Neuronal stem cell (in vitro differentiated cells): ENCODE results near the gene GLOD4.

Source experiments
- DNase-seq: peaks from one replicate; pipeline ENCODE4 v3.0.0-alpha.2; 2013; ENCODE audit warnings: low spot score
- H2AFZ ChIP-seq: one replicate; pipeline ENCODE4 v1.6.1; 2013; ENCODE audit warnings: mild to moderate bottlenecking, low read length, inconsistent platforms
- H2AK5ac ChIP-seq: 2 replicates; pipeline ENCODE4 v1.6.1; 2013; ENCODE audit warnings: low read depth, mild to moderate bottlenecking, inconsistent platforms, low read length, moderate library complexity, mixed read lengths
- H2BK120ac ChIP-seq: 2 replicates; pipeline ENCODE4 v1.6.1; 2013; ENCODE audit warnings: low read depth, mild to moderate bottlenecking, inconsistent platforms, low read length, moderate library complexity, mixed read lengths
- H2BK12ac ChIP-seq: one replicate; pipeline ENCODE4 v1.6.1; 2013; ENCODE audit warnings: low read length, inconsistent platforms
- H2BK15ac ChIP-seq: 2 replicates; pipeline ENCODE4 v1.6.1; 2013; ENCODE audit warnings: mild to moderate bottlenecking, low read length, inconsistent platforms, mixed read lengths
- H2BK5ac ChIP-seq: one replicate; pipeline ENCODE4 v1.6.1; 2013; ENCODE audit warnings: inconsistent platforms, mild to moderate bottlenecking, low read length, moderate library complexity
- H3K14ac ChIP-seq: one replicate; pipeline ENCODE4 v1.6.1; 2013; ENCODE audit warnings: low read length, inconsistent platforms
- H3K18ac ChIP-seq: 2 replicates; pipeline ENCODE4 v1.6.1; 2013; ENCODE audit warnings: low read length, inconsistent platforms
- H3K23ac ChIP-seq: 2 replicates; pipeline ENCODE4 v1.6.1; 2013; ENCODE audit warnings: low read depth, mild to moderate bottlenecking, mixed read lengths, low read length, inconsistent platforms; ENCODE audit not compliant: poor library complexity
- H3K27ac ChIP-seq: replicated peaks from 3 replicates; pipeline ENCODE4 v1.5.1; 2013; ENCODE audit warnings: low read length, inconsistent platforms
- H3K27me3 ChIP-seq, 3 experiments: 2 replicates each; pipeline ENCODE4 v1.6.1; 2013; ENCODE audit warnings: low read length in 3 of 3, mild to moderate bottlenecking in 2 of 3, inconsistent platforms in 1 of 3, low read depth in 1 of 3, mixed read lengths in 1 of 3, moderate library complexity in 1 of 3; ENCODE audit not compliant: control insufficient read depth in 3 of 3, insufficient read depth in 3 of 3
- H3K36me3 ChIP-seq, 2 donors: replicated peaks in 1 of 2; 2 replicates each; pipeline ENCODE4 v1.6.1; 2013; ENCODE audit warnings: low read length in 2 of 2; ENCODE audit not compliant: control insufficient read depth in 2 of 2, insufficient read depth in 2 of 2
- H3K4ac ChIP-seq: 2 replicates; pipeline ENCODE4 v1.6.1; 2013; ENCODE audit warnings: inconsistent platforms, mild to moderate bottlenecking, low read length, moderate library complexity
- H3K4me1 ChIP-seq, 2 donors: 1 replicate in 1 of 2; 2 replicates in 1 of 2; pipeline ENCODE4 v1.6.1; 2013; ENCODE audit warnings: low read length in 2 of 2, low read depth in 1 of 2; ENCODE audit not compliant: control insufficient read depth in 2 of 2, insufficient read depth in 1 of 2
- H3K4me2 ChIP-seq: one replicate; pipeline ENCODE4 v1.6.1; 2013; ENCODE audit warnings: mild to moderate bottlenecking, low read length, inconsistent platforms; ENCODE audit not compliant: insufficient read depth, poor library complexity, severe bottlenecking
- H3K4me3 ChIP-seq, 2 donors: 2 replicates each; pipeline ENCODE4 v1.5.1; 2013; ENCODE audit warnings: low read length in 2 of 2, mild to moderate bottlenecking in 2 of 2, inconsistent platforms in 1 of 2, moderate library complexity in 1 of 2
- H3K79me1 ChIP-seq: one replicate; pipeline ENCODE4 v1.6.1; 2013; ENCODE audit warnings: low read depth, mild to moderate bottlenecking, inconsistent platforms, low read length, moderate library complexity
- H3K9ac ChIP-seq: one replicate; pipeline ENCODE4 v1.6.1; 2013; ENCODE audit warnings: mild to moderate bottlenecking, low read depth, low read length, inconsistent platforms; ENCODE audit not compliant: poor library complexity
- H3K9me3 ChIP-seq, 2 donors: replicated peaks in 1 of 2; 2 replicates each; pipeline versions ENCODE3 to v1.6.1; 2013; ENCODE audit warnings: low read length in 2 of 2, mild to moderate bottlenecking in 2 of 2, inconsistent platforms in 1 of 2, low read depth in 1 of 2, mixed read lengths in 1 of 2, moderate library complexity in 1 of 2; ENCODE audit not compliant: control insufficient read depth in 2 of 2, insufficient read depth in 1 of 2
- H4K8ac ChIP-seq: one replicate; pipeline ENCODE4 v1.6.1; 2013; ENCODE audit warnings: low read depth, mild to moderate bottlenecking, inconsistent platforms, low read length, moderate library complexity
- H4K91ac ChIP-seq: one replicate; pipeline ENCODE4 v1.6.1; 2013; ENCODE audit warnings: low read length, low read depth, mild to moderate bottlenecking, inconsistent platforms; ENCODE audit not compliant: poor library complexity
- WGBS, 2 donors: extraction: QIAGEN DNeasy Blood & Tissue Kit; methylation state at CpG; one replicate each; pipeline ENCODE4 v1.1.7; 2013; ENCODE audit warnings: missing lambda C conversion rate in 2 of 2, mixed read lengths in 1 of 2; ENCODE audit not compliant: insufficient read length in 2 of 2, insufficient replicate concordance in 1 of 2; ENCODE audit errors: extremely low coverage in 2 of 2; 5-methylcytosine and 5-hydroxymethylcytosine counted together

The GLOD4 gene

DNA sequence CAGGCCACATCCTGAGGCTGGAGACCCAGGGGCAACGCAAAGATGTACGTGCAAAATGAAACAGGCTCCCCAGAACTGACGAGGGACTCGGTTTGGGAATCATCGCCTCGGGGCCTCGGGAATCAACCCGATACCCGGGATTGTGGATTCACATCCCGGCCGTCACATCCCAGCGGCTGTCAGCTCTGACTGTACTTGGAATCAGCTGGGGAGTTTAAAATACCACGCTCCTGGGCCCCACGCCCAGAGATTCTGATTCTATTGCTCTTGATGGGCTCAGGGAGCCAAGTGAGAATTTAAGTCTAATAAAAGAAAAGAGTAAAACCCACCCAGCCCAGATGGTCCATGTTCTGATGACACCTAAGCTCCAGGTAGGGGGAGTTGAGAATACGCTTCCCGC, 42.3 kb upstream of the GLOD4 start:
- H3K4me3 ChIP-seq = no peak overlapping the region
- H2BK15ac ChIP-seq = no peak overlapping the region
- no peaks in the 10 kb centered on the region for H3K4me1 ChIP-seq
- DNase-seq = no peak
- WGBS, 2 donors = no CpG with 5 or more reads among the region's 16 CpGs
- no peak overlapping the region for H3K23ac ChIP-seq
- H3K27me3 ChIP-seq = no peaks in the 10 kb centered on the region
- H3K27ac ChIP-seq = no peak overlapping the region
- no peak overlapping the region for H2BK120ac ChIP-seq
- H3K36me3 ChIP-seq = peaks cover 20 to 57% of the 10 kb centered on the region in 2 donors
- no peak overlapping the region for H3K4me2 ChIP-seq
- no peak overlapping the region for H3K9ac ChIP-seq
- H3K4ac ChIP-seq = no peak overlapping the region
- H3K14ac ChIP-seq = no peak overlapping the region
- H2AK5ac ChIP-seq = no peak overlapping the region
- no peaks in the 10 kb centered on the region for H3K9me3 ChIP-seq
- no peak overlapping the region for H2BK12ac ChIP-seq
- H2BK5ac ChIP-seq = no peak overlapping the region
- H4K91ac ChIP-seq = no peak overlapping the region
- no peak overlapping the region for H4K8ac ChIP-seq
- peaks cover 5% of the 10 kb centered on the region for H3K79me1 ChIP-seq
- H3K18ac ChIP-seq = no peak overlapping the region
- H2AFZ ChIP-seq = no peak overlapping the region

DNA sequence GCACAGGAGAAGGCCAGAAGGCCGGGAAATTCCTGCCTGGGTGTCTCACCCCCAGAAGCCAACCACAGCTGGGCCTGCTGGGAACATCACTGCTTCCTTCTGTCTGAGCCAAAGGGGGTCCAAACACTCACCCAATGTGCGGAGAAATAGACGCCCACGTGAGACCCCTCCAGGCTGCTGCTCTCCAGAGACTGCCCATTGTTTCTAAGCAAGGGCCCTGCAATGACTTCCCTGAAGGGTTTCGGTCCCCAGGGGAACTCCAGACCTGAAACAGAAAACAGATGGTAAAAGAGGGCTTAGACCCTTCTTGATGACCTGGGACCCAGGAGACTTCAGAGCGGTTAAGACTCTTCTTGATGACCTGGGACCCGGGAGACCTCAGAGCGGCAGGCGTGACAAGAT, 41.4 kb upstream of the GLOD4 start:
- Histone ChIP-seq H4K91ac (no peak overlapping the region), H2BK120ac (no peak overlapping the region), H3K27ac (no peak overlapping the region), H3K4me3 (no peak overlapping the region), H2AFZ (no peak overlapping the region), H3K18ac (no peak overlapping the region), H3K4me1 (no peaks in the 10 kb centered on the region), H3K14ac (no peak overlapping the region), H2BK5ac (no peak overlapping the region), H2BK12ac (no peak overlapping the region), H4K8ac (no peak overlapping the region), H3K23ac (no peak overlapping the region), H3K27me3 (no peaks in the 10 kb centered on the region), H3K9ac (no peak overlapping the region), H3K4ac (no peak overlapping the region), H3K9me3 (no peaks in the 10 kb centered on the region), H3K36me3 (peaks cover 23 to 65% of the 10 kb centered on the region in 2 donors), H3K4me2 (no peak overlapping the region), H3K79me1 (peaks cover 5% of the 10 kb centered on the region), H2BK15ac (no peak overlapping the region), H2AK5ac (no peak overlapping the region)
- no peak for DNase-seq
- WGBS, 2 donors = no CpG with 5 or more reads among the region's 9 CpGs

DNA sequence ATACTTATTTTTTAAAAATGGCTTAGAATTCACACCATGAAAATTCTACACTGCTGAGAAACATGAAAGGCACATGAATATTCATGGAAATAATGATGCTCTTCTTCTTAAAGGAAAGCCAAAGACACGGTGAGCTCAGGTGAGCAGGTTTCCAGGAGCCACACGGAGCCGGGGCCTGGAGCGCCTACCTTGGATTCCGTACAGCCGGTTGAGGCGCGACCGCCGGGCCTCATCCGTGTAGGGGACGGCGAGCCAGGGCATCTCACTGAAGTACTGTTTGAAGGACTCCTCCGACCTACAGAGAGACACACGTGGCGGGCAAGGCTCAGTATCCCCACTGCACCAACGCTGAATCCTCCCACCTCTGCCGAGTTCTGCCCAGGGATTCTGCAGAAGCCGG, 37.2 kb upstream of the GLOD4 start:
- H3K4me2 ChIP-seq = no peak overlapping the region
- H3K18ac ChIP-seq = no peak overlapping the region
- no peak overlapping the region for H3K27ac ChIP-seq
- no peaks in the 10 kb centered on the region for H3K4me1 ChIP-seq
- no peak overlapping the region for H2AK5ac ChIP-seq
- no peak overlapping the region for H2BK5ac ChIP-seq
- no peak overlapping the region for H4K91ac ChIP-seq
- H4K8ac ChIP-seq = no peak overlapping the region
- H3K9ac ChIP-seq = no peak overlapping the region
- peaks cover 36 to 80% of the 10 kb centered on the region in 2 donors for H3K36me3 ChIP-seq
- no CpG with 5 or more reads among the region's 19 CpGs for WGBS, 2 donors
- H3K27me3 ChIP-seq = no peaks in the 10 kb centered on the region
- no peak overlapping the region for H3K4me3 ChIP-seq
- DNase-seq = no peak
- no peak overlapping the region for H2BK15ac ChIP-seq
- H3K4ac ChIP-seq = no peak overlapping the region
- no peak overlapping the region for H2BK120ac ChIP-seq
- H3K79me1 ChIP-seq = no peaks in the 10 kb centered on the region
- no peak overlapping the region for H3K23ac ChIP-seq
- no peak overlapping the region for H2AFZ ChIP-seq
- no peak overlapping the region for H3K14ac ChIP-seq
- no peak overlapping the region for H2BK12ac ChIP-seq
- H3K9me3 ChIP-seq = no peaks in the 10 kb centered on the region

DNA sequence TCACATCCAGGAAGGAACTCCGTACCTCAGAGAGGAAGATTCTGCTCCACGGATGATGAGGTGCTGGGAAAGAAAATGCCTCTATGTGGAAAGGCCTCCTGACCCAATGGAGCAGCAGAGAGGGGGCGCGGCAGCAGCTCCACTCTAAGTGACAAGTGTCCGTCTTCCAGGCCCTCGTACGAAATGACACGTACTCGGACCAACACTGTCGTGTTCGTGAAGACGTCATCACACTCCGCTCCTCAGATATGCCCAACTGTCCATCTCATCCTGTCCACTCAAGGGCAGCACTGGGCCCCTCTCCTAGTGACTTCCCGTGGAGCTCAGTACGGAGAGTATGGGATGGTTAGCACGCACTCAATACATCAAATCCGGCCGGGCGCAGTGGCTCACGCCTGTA, 32.3 kb upstream of the GLOD4 start:
- Histone ChIP-seq H3K27ac (no peak overlapping the region), H3K4ac (no peak overlapping the region), H2AK5ac (no peak overlapping the region), H2AFZ (no peak overlapping the region), H2BK15ac (no peak overlapping the region), H4K91ac (no peak overlapping the region), H3K23ac (no peak overlapping the region), H3K9ac (no peak overlapping the region), H3K79me1 (peaks cover 9% of the 10 kb centered on the region), H2BK120ac (no peak overlapping the region), H3K9me3 (peaks cover 0 to 6% of the 10 kb centered on the region in 2 donors), H3K18ac (no peak overlapping the region), H4K8ac (no peak overlapping the region), H3K4me3 (peak overlapping the region in 1 of 2 donors; percentile 70), H2BK5ac (no peak overlapping the region), H3K14ac (no peak overlapping the region), H3K36me3 (peaks cover 40 to 86% of the 10 kb centered on the region in 2 donors), H2BK12ac (no peak overlapping the region), H3K4me1 (peaks cover 0 to 2% of the 10 kb centered on the region in 2 donors), H3K27me3 (no peaks in the 10 kb centered on the region), H3K4me2 (no peak overlapping the region)
- no CpG with 5 or more reads among the region's 20 CpGs for WGBS, 2 donors
- no peak for DNase-seq
